Mesenteric fat pad (tissue), 1 donor: ENCODE measurements around the gene PRLR. TPM values are rescaled to one million over a fixed set of nuclear protein-coding genes. Genes with fewer than 3 reads are reported as not detected.

Experiments used
- DNase-seq: peaks from one replicate; pipeline ENCODE4 v3.0.0-alpha.2; 2020; ENCODE audit warnings: low spot score
- total RNA-seq: library from RNA; stranded (reverse); fragmentation: NEBNext Ultra II Directional; extraction: Animal tissue kit (Norgen Biotek cat#: 25700); gene quantifications from one replicate; pipeline ENCODE4 v1.2.1, GENCODE V29; 2021
- donor health status: DM: yes; HTN: yes; CAD: no.

The PRLR gene
- total RNA-seq, 1 donor from 2014 or later: 2.4 TPM

GRCh38 chr5:35236770-35237169, 6.5 kb upstream of the PRLR start:
- no peak for DNase-seq

DNA sequence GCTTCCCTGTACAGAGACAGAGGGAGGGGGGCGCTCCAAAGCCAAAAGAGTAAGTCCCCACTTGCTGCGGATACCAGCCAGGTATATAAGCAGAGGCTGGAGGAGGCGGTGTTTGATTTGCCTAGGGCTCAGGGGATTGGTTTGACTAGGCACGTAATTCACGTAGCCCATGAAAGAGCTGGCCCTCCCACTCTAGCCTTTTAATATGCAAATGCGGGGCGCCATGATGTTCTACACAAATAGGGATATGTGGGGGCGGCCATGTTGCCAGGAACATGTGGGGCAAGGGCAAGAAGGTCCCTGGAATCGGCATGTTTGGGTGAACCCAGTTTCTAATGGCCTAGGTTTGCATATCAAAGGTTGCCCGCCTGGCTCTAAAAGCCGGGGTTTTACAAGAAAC, 3.3 kb upstream of the PRLR start:
- no peak for DNase-seq

- DNase-seq: no peak
Measured at GRCh38 chr5:35233121-35233520, 2.8 kb upstream of the PRLR start.

GRCh38 chr5:35232124-35232523, 1.8 kb upstream of the PRLR start:
- DNase-seq: no peak

DNA sequence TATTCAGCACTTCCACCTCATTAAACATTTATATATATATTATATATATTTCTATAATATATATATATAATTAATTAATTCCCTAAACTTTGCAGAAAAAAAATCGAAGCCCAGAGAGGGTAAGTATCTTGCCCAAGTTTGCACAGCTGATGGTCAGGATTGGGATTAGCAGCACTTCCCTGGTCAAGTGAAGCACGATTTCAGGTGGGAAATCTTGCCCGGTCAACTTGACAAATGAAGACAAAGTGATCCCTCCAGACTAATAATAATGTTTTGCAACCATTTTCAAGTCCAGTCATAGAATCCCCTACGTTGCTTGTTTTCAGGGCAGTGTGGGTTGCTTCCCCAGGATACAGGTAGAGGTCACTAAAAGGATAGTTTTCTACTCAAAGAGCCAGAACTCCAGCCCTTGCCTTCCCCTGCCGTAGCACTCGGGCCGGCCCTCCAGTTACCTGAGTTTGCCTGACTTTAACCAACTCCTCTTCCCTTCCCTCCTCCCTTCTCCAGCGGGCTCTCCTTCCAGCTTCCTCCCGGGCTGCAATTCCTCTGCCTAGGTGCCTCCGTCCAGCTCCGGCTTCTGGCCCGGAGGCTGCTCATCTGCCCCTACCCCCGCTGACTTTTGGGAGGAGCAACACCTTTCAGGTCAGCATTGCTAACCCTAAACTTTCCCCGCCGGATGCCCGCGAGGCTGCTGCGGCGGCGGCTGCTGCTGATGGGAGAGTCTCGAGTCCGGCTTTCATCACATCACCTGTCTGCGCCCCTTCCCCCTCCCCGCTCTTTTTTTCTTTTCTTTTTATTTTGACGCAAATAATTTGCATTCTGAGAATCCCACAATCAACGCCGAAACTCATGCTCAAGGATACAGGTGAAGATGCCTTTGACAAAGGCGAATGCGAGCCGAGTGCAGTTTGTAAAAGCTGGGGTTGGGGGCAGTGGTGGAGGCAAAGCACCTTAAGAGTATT, 930 bp downstream of the PRLR start:
- DNase-seq: no peak

DNA sequence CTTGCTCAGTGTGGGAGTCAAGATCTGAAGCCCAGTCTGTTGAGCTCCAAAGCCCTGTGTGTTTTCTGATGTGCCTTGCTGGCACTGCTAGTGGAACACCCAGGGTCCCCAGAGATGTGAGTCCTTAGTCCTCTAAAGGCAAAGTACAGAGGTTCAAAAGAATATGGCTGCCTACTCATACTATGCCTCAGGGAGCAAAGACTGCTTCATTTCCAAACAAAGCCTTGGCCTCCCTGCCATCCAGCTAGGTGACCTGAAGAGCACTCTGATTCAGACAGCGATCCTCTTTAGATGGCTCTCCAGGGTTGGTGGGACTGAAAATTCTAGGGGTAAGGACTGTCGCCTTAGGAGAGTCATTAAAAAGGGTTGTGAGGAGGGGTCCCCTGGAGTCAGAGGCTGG, 2.0 kb downstream of the PRLR start:
- no peak for DNase-seq

GRCh38 chr5:35227720-35228119, 2.6 kb downstream of the PRLR start:
- no peak for DNase-seq

GRCh38 chr5:35223787-35224395, 6.4 kb downstream of the PRLR start:
- no peak for DNase-seq

DNA sequence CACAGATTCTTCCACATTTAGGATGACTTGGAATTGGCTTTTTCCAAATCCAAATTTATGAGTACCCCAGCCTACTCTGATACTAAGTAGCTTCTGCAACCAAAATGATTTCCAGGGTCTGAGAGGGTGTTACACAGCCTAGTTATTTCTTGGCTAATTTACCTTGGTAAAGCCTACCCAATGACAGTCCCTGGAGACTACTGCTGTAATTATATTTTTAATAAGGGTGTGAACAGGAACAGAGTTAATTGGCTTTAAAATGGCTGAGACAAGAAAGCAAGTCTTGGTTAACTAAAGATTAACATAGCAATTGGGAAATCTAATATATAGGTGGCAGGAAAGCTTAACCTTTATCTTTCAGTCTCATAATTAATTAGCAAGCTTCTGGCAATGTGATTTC, 9.3 kb downstream of the PRLR start:
- no peak for DNase-seq

DNA sequence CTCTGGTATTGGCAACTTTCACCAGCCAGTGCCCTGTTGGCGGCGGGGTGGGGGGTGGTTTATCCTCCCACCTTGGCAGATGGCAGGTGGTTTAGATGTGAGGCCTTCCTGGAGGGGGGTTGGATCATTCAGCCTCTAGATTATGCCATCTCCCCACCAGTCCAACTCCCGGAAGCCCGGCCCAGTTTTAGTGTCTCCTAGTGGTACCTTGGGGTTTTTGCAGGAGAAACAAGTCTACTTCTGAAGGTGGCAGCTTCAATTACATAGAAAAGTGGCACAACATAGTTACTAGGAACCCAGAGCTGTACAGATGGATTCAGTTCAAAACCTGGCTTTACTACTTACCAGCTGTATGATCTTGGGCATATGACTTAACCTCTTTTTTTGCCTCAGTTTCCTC, 11.3 kb downstream of the PRLR start:
- no peak for DNase-seq

GRCh38 chr5:35214051-35214450, 16.2 kb downstream of the PRLR start:
- no peak for DNase-seq

- no peak for DNase-seq
Measured at GRCh38 chr5:35213608-35214007, 16.7 kb downstream of the PRLR start.

GRCh38 chr5:35212122-35212982, 17.9 kb downstream of the PRLR start:
- no peak for DNase-seq

DNA sequence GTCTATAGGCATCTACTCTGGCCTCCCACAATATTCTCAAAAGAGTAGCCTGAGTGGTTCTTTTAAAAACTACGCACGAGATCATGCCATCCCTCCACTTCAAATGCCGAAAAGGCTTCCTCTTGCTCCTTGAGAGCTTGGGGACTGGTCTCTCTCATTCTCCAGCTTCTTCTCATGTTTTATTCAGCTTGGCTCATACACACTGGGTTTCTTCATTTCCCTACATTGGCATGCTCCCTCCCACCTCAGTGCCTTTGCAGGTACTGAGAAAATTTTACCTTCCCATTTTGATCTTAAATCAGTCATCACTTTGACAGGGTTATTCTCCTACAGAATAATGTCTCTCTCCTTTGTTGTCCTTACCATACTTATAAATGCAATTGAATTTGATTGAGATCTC, 20.4 kb downstream of the PRLR start:
- no peak for DNase-seq

GRCh38 chr5:35205606-35206005, 24.7 kb downstream of the PRLR start:
- no peak for DNase-seq

DNA sequence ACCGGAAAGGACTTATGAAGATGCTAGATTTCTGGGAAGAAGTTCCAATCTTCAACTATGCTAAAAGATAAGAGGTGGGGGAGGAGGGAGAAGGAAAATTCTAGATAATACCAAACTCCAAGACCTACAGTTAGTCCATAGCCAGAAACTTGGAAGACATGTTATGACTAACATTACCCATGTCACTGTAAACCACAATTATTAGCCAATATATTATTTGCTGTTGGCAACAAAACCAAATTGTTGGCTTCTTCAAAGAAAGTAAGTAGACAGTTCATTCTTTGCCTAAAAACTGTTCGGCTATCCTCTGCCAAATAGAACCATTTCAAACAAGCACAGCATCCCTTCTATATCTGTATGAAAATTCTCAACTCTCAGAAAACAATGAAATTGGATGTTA, 25.1 kb downstream of the PRLR start:
- DNase-seq: no peak

DNA sequence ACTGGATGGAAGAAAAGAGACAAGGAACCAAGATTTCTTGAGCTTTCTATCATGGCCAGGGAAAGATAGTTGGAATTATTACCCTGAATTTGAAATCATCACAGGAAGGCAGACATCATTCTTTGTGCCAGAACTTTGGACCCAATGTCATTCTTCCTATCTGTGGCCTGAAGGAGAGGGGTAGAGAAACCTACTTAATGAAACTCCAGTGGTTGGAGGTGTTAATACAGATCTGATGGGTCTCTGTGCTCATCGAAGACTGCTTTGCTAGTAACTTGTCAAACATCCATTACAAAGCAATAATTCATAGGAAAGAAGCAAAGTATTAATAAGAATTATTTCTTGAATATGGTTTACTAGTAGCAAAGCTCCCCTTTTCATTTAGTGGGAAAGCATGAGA, 26.9 kb downstream of the PRLR start:
- DNase-seq: no peak

- no peak for DNase-seq
Measured at GRCh38 chr5:35202319-35203111, 27.8 kb downstream of the PRLR start.

- DNase-seq: no peak
Measured at GRCh38 chr5:35201291-35201690, 29.0 kb downstream of the PRLR start.

DNA sequence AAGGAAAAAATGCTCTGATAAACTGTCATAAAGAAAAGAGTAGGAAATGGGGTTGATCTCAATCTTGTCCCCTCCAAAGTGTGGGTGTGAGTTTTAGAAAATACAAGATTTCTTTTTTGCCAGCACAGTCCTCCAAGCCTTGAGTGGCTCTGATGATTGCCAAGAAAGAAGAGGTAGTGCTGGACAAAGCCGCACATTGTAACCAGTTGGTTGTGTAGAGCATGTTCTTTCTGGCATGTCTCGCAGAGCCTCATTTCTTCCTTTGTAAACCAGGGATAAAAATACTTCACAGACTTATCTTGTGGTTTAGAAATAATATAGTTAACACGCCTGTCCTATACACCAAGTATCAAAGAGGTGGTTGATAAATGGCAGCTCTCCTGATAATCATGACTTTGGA, 30.4 kb downstream of the PRLR start:
- DNase-seq: no peak

- no peak for DNase-seq
Measured at GRCh38 chr5:35198686-35199085, 31.6 kb downstream of the PRLR start.
